Breast epithelium (tissue), 3 donors: Measurements from ENCODE around the gene ANKRD18B.
"Not testable (repeated sequence)": the region's sequence is repeated elsewhere in the genome, so short reads cannot be mapped to it uniquely, and the experiment has no call there.

Experiments
- CTCF ChIP-seq, 3 donors: fragments of 450-650 bp; IDR thresholded peaks; one replicate each; pipeline ENCODE4 v1.5.1; 2016 to 2017; ENCODE audit warnings: antibody characterized with exemption in 3 of 3, mild to moderate bottlenecking in 3 of 3, moderate library complexity in 3 of 3
- POLR2A ChIP-seq: fragments of 450-650 bp; IDR thresholded peaks from one replicate; pipeline ENCODE4 v1.6.1; 2016; ENCODE audit warnings: antibody characterized with exemption, mild to moderate bottlenecking, moderate library complexity
- POLR2AphosphoS5 ChIP-seq, 3 donors: sonication (generic); formaldehyde crosslinking; IDR thresholded peaks; one replicate each; pipeline ENCODE4 v1.6.1; 2017; ENCODE audit warnings: antibody characterized with exemption in 3 of 3

- TF ChIP-seq CTCF (IDR thresholded peaks at IDR 0.05); POLR2A; POLR2AphosphoS5 (IDR thresholded peaks at IDR 0.05): not testable (repeated sequence)
Measured at GRCh38 chr9:33560217-33560616, 36.2 kb downstream of the ANKRD18B start.
